GM12878 (cell line): ENCODE results near the gene HJV. TPM values are rescaled to one million over a fixed set of nuclear protein-coding genes. Genes with fewer than 3 reads are reported as not detected.

Experiments used
- BHLHE40 ChIP-seq, 2 experiments: fragments of 450-650 bp in 1 of 2; IDR thresholded peaks; 2 replicates each; pipeline ENCODE4 v1.6.1; 2011 to 2017; ENCODE audit warnings: low read depth in 2 of 2, borderline replicate concordance in 1 of 2, improper control_type of control experiment in 1 of 2, low read length in 1 of 2, mild to moderate bottlenecking in 1 of 2
- DPF2 ChIP-seq: fragments of 450-650 bp; IDR thresholded peaks from 2 replicates; pipeline ENCODE4 v1.6.1; 2017; ENCODE audit warnings: mild to moderate bottlenecking
- EP300 ChIP-seq, 2 experiments: fragments of 150-350 bp in 1 of 2; IDR thresholded peaks; 2 replicates each; pipeline ENCODE4 v1.6.1; 2011 to 2012; ENCODE audit warnings: low read depth in 2 of 2, low read length in 2 of 2, borderline replicate concordance in 1 of 2, improper control_type of control experiment in 1 of 2, inconsistent platforms in 1 of 2; ENCODE audit not compliant: control insufficient read depth in 1 of 2
- ETV6 ChIP-seq, 2 experiments: fragments of 450-650 bp in 1 of 2; IDR thresholded peaks in 1 of 2; conservative IDR thresholded peaks in 1 of 2; 2 replicates each; pipeline ENCODE4 v1.6.1; 2014; ENCODE audit warnings: antibody characterized with exemption in 1 of 2, borderline replicate concordance in 1 of 2, low read depth in 1 of 2, mild to moderate bottlenecking in 1 of 2, moderate library complexity in 1 of 2
- GABPA ChIP-seq: IDR thresholded peaks from 2 replicates; pipeline ENCODE4 v1.6.1; 2014; ENCODE audit warnings: antibody characterized with exemption, low read depth, mild to moderate bottlenecking, inconsistent platforms
- HCFC1 ChIP-seq: fragments of 150-350 bp; IDR thresholded peaks from 2 replicates; pipeline ENCODE4 v1.6.1; 2014; ENCODE audit warnings: low read length
- KDM1A ChIP-seq: fragments of 200-600 bp; sonication (generic); IDR thresholded peaks from 2 replicates; pipeline ENCODE4 v1.6.1; 2016; ENCODE audit warnings: borderline replicate concordance
- MEF2B ChIP-seq: fragments of 450-650 bp; IDR thresholded peaks from 2 replicates; pipeline ENCODE4 v1.6.1; 2018; ENCODE audit warnings: mild to moderate bottlenecking, moderate library complexity; ENCODE audit not compliant: partially characterized antibody, poor library complexity, severe bottlenecking
- MYB ChIP-seq: fragments of 150-350 bp; IDR thresholded peaks from 2 replicates; pipeline ENCODE4 v1.6.1; 2014; ENCODE audit warnings: mild to moderate bottlenecking, low read depth, low read length, borderline replicate concordance
- NKRF ChIP-seq: fragments of 450-650 bp; conservative IDR thresholded peaks from 2 replicates; pipeline ENCODE4 v1.6.1; 2017; ENCODE audit warnings: mild to moderate bottlenecking, moderate library complexity
- NR2C2 ChIP-seq: IDR thresholded peaks from 2 replicates; pipeline ENCODE4 v1.6.1; 2011; ENCODE audit warnings: borderline replicate concordance, low read depth; ENCODE audit not compliant: control insufficient read depth, insufficient read length
- PKNOX1 ChIP-seq: fragments of 450-650 bp; IDR thresholded peaks from 2 replicates; pipeline ENCODE4 v1.6.1; 2016; ENCODE audit warnings: mild to moderate bottlenecking
- PML ChIP-seq: IDR thresholded peaks from 2 replicates; pipeline ENCODE4 v1.6.1; 2012; ENCODE audit warnings: low read length, inconsistent platforms
- POLR2A ChIP-seq: IDR thresholded peaks from 2 replicates; pipeline ENCODE4 v1.6.1; 2011; ENCODE audit warnings: low read depth, mild to moderate bottlenecking, low read length
- RUNX3 ChIP-seq: IDR thresholded peaks from 2 replicates; pipeline ENCODE4 v1.6.1; 2012; ENCODE audit warnings: low read length, inconsistent platforms
- SMAD5 ChIP-seq: IDR thresholded peaks from 2 replicates; pipeline ENCODE4 v1.6.1; 2016; ENCODE audit warnings: antibody characterized with exemption, low read depth
- SMARCA5 ChIP-seq: fragments of 450-650 bp; IDR thresholded peaks from 2 replicates; pipeline ENCODE4 v1.6.1; 2017; ENCODE audit warnings: mild to moderate bottlenecking
- ZNF687 ChIP-seq: fragments of 450-650 bp; IDR thresholded peaks from 2 replicates; pipeline ENCODE4 v1.6.1; 2017; ENCODE audit warnings: mild to moderate bottlenecking, moderate library complexity
- ZZZ3 ChIP-seq: IDR thresholded peaks from 2 replicates; pipeline ENCODE4 v1.6.1; 2011; ENCODE audit warnings: low read depth; ENCODE audit not compliant: control insufficient read depth, insufficient read length
- polyA plus RNA-seq, 11 experiments: library from polyadenylated mRNA; depleted of rRNA in 4 of 11; unstranded in 6 of 11; stranded (reverse) in 5 of 11; fragments of >200 nt; fragmentation: Nextera tagmentation in 4 of 11; fragmentation: Illumina TruSeq in 1 of 11; extraction: Ambion mirVana in 4 of 11; extraction: Trizol in 1 of 11; gene quantifications; 1 replicate in 1 of 11; 2 replicates in 10 of 11; pipeline versions ENCODE4 v1.2.1 to v1.2.3, GENCODE V29; 2011 to 2016; ENCODE audit warnings: inconsistent platforms in 2 of 11, missing spikeins in 2 of 11, low read depth in 1 of 11
- total RNA-seq, 4 experiments: library from RNA; depleted of rRNA in 3 of 4; stranded (reverse); fragments of >200 nt in 3 of 4; fragmentation: Illumina TruSeq in 1 of 4; extraction: Trizol in 1 of 4; gene quantifications; 2 replicates each; pipeline versions ENCODE4 v1.2.1 to v1.2.3, GENCODE V29; 2013 to 2021

The HJV gene
- total and polyA plus RNA-seq, 10 of the 15 experiments (the other 5 are each of a cell fraction or from before 2014, with no cell fraction given), result not detected

GRCh38 chr1:145997016-145997717 lies 24.4 kb downstream of the HJV start (continued):
- TF ChIP-seq NKRF (peak; percentile 53; the same call in 1 of the 2 replicates), DPF2 (0 out of 2 replicates have a peak, but pooled peaks have one; percentile 60), ETV6 (conservative IDR thresholded peaks at IDR 0.05 in 1 of 2, IDR thresholded peaks at IDR 0.05 in 1 of 2; ENCODE audit: borderline replicate concordance in 1 of 2, low read depth in 1 of 2) (peak in 1 of 2 experiments; percentile 58; a peak in 2 of 4 replicates), PML (no peak), RUNX3 (peak; percentile 21; the same call in 1 of the 2 replicates), NR2C2 (no peak), MYB (no peak), GABPA (no peak), KDM1A (no peak), POLR2A (0 out of 2 replicates have a peak, but pooled peaks have one; percentile 56), SMARCA5 (peak; percentile 31; the same call in 1 of the 2 replicates), ZNF687 (peak; percentile 9), PKNOX1 (0 out of 2 replicates have a peak, but pooled peaks have one; percentile 4), BHLHE40 (IDR thresholded peaks at IDR 0.05; ENCODE audit: borderline replicate concordance in 1 of 2, low read depth in 2 of 2, low read length in 1 of 2) (peak in 1 of 2 experiments; percentile 13; a peak in 1 of 4 replicates), EP300 (IDR thresholded peaks at IDR 0.05; ENCODE audit: borderline replicate concordance in 1 of 2, control insufficient read depth in 1 of 2, low read depth in 2 of 2, low read length in 2 of 2) (peak in 1 of 2 experiments; percentile 28; a peak in 1 of 4 replicates), MEF2B (peak; percentile 74), HCFC1 (0 out of 2 replicates have a peak, but pooled peaks have one; percentile 25), SMAD5 (peak; percentile 81), ZZZ3 (no peak)
